HG03159 (cell line): ENCODE measurements around the gene TERF2IP.
A peak's percentile ranks its signal among the peaks of the same experiment; 100 is the strongest.

ENCODE experiments used
- ATAC-seq: cut with Tn5 transposase; IDR thresholded peaks from one replicate; pipeline ENCODE4 v1.9.1; 2021; ENCODE audit warnings: mild to moderate bottlenecking, moderate library complexity; ENCODE audit not compliant: unreplicated experiment

Gene TERF2IP

GRCh38 chr16:75647492-75648264, at the start of gene TERF2IP, which contains the start of gene KARS1:
Gene TERF2IP, plus strand, starts transcription at chr16:75647773. Its CDS starts 110 bp downstream, at chr16:75647883.
Gene KARS1, minus strand, starts transcription at chr16:75647665. Its CDS starts 26 bp downstream, at chr16:75647639.
- peak; percentile 83 for ATAC-seq

- ATAC-seq, result no peak
Measured at GRCh38 chr16:75599452-75600277, 47.9 kb upstream of the TERF2IP start.

GRCh38 chr16:75603241-75603640, 44.3 kb upstream of the TERF2IP start:
- no peak for ATAC-seq

- no peak for ATAC-seq
Measured at GRCh38 chr16:75606507-75606906, 41.1 kb upstream of the TERF2IP start.

GRCh38 chr16:75614066-75614897, 33.3 kb upstream of the TERF2IP start:
- no peak for ATAC-seq

- no peak for ATAC-seq
Measured at GRCh38 chr16:75615619-75616018, 32.0 kb upstream of the TERF2IP start.

DNA sequence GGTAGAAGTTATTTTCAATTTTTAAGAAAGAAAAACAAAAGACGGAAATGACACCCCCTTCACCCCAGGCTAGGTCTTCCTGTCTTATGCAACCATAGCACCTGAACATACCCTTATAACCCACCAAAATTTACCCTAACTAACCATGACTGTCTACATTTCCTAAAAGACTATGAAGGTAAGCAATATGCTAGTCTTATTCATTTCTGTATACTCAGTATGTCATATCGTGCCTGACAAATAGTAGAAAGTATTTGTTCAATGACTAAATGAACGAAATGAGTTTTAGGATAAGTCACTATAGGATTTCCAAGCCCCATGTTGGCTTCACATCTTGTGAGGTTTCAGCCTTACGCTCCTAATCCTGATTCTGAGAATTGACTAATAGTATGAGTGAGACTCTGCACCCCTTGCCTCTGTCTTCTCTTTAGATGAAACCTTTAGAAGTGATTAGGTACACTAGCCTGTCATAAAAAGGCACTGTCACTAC, 31.0 kb upstream of the TERF2IP start:
- no peak for ATAC-seq

DNA sequence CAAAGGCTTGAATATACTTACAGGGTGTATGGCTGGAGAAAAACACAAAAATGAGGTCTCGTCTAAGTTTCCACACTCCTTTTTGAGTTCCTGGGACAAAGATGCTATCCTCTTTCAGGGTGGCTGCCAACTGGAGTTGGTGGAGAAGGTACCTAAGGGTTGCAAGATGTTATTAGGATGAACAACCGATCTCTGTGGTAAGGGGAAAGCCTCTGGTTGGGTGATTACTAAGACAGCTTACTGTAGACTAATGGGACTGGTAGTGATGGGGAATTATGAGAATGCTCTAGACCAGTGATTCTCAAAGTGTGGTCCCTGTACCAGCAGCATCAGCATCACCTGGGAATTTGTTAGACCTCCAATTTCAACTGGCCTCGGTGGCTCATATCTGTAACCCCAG, 30.5 kb upstream of the TERF2IP start:
- ATAC-seq, result no peak

- no peak for ATAC-seq
Measured at GRCh38 chr16:75618780-75619179, 28.8 kb upstream of the TERF2IP start.

- no peak for ATAC-seq
Measured at GRCh38 chr16:75620326-75621169, 27.0 kb upstream of the TERF2IP start.

DNA sequence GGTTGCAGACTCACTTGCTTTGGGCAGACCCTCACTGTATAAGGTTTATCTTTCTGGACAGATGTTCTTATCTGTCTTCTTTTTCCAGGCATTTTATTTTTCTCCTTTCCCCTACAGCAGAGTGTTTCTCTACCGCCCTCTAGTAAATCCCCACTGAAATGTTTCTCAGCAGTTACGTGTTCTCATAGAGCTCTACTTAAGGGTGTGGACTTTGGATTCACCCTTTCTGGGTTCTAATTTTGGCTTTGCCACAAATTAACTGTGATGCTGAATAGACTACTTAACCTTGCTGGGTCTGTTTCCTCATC, 26.4 kb upstream of the TERF2IP start:
- ATAC-seq, result no peak

DNA sequence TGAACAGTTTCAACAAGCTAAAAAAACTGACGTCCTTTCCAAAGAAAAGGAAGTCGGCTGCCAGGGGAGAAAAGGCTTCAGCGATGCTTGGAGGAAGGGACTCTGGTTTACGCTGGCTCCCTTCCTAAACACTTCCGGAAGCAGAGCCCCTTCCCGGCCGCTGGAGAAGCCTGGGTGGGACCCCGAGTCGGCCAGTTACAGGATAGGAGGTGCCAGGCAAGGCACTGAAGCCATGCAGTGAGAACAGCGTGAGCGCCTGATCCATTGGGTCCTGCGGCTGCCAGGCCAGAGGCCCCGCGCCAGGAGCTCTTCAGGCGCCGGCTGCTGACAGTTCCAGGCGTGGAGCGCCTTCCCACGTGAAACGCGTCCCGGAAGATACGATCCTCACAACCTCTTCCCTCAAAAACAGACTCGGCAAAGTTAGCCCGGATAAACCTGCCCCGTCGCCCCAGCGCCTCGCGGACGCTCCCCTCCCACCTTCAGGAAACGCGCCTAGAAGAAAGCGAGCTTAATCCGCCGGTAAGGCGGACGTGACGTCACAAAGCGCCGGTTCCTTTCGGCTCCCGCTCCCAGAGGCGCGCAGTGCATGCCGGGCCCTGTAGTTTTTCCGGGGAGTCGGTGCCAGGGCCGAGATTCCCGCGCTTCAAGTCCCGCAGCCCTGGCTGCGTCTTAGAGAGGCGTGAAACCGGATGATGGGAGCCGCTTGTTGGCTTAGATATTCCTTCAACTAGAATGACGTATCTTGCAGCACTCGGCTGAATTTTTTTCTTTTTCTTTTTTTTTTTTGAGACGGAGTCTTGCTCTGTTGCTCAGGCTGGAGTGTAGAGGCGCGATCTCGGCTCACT, 24.6 kb upstream of the TERF2IP start, which contains the start of gene ADAT1:
Gene ADAT1, minus strand, starts transcription at position 521 of the 845 bp plus-strand sequence. CDS start 2,482 bp downstream, outside the sequence.
- ATAC-seq, result peak; percentile 95

- no peak for ATAC-seq
Measured at GRCh38 chr16:75624921-75625334, 22.6 kb upstream of the TERF2IP start.

DNA sequence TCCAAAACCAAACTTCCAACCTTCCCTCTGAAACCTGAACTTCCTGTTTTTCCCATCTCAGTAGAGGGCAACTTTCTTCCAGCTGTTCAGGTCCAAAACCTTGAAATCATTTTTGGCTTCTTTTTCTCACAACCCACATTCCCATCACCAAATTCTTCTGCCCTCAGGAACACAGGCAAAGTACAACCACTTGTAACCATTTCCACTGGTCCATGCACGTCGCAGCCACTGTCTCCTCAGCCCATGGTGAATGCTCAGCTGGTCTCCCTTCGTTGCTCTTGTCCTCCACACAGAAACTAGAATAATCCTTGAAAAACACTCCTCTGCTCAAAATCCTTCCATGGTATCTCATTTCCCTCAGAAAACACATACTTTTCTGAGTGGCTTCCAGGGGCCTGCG, 20.8 kb upstream of the TERF2IP start:
- ATAC-seq, result no peak

DNA sequence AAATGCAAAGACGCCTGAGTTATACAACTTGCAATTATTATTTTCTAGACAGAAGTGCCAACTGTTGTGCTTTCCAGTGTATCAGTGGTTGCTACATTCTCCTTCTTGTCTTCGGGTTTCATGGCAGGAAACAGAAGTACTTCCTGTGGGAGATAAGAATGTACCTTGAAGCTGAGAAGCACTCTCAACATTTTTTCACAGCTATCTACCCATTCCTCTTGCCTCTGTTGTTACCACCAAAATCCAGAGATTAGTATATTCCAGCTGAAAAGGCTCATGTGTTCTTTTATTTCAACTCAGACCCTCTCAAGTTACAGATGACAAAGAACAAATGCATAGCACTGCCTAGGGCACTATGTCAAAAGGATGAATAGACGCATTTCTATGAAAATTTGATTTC, 19.7 kb upstream of the TERF2IP start:
- no peak for ATAC-seq

DNA sequence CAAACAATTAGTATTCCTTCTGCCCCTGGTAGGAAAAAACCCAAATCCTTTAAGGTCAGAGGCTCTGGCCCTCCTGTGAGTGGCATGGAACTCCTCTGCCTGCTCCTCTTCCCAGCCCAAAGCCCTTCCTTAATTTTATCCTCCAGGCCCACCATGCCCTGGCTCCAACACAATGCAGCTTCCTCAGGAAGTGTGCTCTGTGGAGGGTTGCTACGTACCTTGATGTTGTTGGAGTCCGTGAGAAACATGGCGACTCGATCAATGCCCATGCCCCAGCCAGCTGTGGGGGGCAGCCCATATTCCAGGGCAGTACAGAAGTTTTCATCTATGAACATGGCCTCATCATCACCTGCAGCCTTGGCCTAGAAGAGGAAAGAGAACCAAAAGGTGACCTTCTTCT, 19.2 kb upstream of the TERF2IP start:
- no peak for ATAC-seq

GRCh38 chr16:75629132-75629531, 18.4 kb upstream of the TERF2IP start:
- no peak for ATAC-seq

DNA sequence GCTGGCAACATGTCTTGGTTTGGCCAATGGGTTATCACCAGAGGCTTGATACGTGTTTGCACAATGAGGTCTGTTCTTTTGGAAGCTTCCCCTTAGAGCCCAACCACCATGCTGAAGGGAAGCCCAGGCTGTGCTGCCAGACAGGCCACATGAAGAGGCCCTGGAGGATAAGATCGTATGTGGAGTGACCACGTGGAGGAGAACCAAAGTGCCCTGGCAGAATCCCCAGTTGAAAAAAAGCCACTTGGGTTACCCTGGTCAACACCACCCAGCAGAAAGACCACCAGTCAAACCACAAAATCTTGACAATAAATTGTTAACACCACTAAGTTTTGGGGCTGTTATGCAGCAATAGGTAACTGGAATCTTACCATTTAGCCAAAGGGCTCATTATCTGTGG, 17.5 kb upstream of the TERF2IP start:
- ATAC-seq, result no peak

GRCh38 chr16:75632857-75633256, 14.7 kb upstream of the TERF2IP start:
- ATAC-seq, result no peak
